TTC549 (cell line): ENCODE results near the gene SLC16A5.

Source experiments
- FAIRE-seq: peaks from 2 replicates; lab custom pipeline; 2012; peaks lifted over from hg19 to GRCh38; lab: Jason Lieb, UNC

SLC16A5 gene

DNA sequence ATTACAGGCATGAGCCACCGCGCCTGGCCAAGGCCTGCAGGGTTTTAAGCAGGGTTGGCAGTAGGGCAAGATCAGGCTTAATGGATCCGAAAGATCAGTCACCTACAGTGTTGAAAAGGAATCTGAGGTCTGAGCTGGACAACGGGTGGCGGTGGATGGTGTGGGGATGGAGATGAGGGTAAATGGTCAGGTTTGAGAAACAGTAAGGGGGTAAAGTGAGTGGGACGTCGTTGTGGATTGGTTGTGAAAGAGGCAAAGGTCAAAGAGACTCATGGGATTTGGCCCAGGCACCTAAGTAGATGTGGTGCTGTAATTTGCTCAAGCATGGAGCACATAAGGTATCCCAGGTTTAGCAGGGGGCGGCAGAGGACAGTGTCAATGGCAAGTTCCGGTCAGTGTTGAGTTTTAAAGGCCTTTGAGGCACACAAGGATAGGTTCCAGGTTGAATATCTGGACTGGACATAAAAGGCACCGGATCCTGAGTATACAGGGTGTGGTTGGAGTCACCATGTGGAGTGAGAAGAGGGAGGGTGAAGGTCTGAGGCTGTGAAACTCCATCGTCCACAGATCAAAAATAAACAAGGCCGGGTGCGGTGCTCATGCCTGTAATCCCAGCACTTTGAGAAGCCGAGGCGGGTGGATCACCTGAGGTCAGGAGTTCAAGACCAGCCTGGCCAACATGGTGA is 1.1 kb upstream of the SLC16A5 start:
- no peak for FAIRE-seq

DNA sequence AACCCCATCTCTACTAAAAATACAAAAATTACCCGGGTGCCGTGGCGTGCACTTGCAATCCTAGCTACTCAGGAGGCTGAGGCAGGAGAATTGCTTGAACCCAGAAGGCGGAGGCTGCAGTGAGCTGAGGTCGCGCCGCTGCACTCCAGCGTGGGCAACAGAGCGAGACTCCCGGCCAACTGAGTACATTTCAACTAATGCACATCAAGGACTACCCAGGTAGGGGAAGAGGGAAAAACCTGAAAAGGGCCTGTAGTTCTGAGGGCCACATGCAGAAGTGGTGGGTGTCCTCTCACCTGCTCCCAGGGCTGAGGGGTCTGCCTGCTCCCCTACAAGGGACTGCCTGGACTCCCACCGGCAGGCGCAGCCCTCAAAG is 584 bp upstream of the SLC16A5 start:
- FAIRE-seq, result no peak

DNA sequence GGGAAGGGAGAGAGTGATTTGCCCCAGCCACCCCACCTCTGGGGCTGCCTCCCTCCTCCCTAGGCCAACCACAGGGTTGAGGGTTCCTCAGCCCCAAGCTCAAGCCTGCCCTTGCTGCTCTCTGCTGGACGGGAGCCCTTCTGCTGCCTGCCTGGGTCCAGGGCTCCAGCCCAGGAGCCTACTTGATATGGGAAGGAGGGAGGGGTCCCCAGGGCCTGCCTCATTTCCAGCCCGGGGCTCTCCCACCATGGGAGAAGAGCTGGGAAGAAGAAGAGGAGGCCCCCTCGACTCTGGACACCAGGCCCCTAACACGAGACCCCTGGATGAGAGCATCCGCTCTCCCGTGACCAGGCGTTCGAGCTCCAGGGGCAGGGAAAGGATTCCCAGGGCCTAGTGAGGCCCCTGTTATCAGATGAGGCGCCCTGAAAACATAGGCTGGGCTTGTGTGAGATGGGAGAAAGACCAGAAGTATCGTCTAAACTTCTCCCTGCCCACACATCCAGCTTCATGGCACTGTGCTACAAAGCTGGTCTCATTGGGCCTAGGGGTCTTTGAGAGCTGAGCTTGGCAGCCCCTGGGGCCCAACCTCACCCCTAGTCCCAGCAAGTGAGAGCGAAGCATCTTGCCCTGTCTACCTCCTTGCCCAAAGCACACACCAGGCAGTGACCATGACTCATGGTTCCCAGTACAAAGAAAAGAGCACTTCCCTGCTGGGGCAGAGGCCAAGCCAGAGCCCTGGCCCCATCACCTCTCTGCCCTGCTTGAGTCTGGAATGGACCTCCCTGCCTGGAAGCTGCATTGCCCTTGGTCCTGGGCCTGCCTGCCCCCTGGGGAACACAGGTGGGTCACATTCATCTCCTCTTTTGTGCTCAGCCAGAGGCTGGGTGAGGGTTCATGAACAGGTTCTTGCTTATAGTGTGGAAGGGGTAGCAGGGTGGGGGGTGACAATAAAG is 987 bp downstream of the SLC16A5 start:
- no peak for FAIRE-seq

DNA sequence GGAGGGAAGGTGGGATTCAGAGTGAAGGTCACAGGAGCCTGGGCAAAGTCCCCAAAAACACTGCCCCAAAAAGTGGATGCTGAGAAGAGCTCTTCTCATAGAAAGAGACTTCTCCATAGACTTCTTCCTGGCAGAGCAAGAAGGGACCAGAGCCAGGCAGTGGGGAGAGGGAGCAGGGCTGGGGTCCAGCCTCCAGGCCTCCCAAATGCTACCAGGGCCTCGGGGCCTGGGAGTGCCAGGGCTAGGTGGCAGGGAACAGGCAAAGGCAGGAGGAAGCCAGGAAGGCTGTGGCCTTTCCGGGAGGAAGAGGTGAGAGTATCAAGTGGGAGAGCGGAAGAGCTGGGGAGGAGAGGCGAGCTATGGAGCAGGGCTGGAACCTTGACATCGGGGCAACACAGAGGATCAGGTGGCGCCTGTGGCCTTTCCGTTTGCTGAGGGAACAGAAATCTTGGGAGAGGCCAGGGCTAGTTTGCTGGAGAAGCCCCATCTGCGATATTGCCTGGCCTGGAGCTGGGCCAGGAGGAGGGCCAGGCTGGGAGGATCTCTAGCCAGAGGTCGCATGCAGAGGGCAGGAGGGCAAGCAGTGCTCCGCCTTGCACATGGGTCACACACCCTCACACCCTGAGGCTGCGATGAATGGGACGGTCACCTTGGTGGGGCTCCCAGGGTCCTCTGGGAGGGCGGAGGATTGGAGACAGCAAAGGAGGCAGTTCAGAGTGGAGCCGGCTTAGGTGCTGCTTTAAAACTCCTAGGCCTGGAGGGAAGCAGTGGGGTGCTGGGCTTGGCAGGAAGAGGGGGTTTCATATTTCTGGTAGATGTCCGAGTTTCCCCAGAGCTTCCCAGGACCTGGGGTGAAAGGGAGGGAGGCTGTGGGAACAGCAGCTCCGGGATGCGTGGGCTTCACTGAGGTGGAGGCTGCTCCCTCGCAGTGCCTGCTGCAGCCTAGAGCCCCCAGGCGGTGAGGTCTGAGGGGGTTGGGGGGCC is 3.4 kb downstream of the SLC16A5 start:
- FAIRE-seq, result no peak

DNA sequence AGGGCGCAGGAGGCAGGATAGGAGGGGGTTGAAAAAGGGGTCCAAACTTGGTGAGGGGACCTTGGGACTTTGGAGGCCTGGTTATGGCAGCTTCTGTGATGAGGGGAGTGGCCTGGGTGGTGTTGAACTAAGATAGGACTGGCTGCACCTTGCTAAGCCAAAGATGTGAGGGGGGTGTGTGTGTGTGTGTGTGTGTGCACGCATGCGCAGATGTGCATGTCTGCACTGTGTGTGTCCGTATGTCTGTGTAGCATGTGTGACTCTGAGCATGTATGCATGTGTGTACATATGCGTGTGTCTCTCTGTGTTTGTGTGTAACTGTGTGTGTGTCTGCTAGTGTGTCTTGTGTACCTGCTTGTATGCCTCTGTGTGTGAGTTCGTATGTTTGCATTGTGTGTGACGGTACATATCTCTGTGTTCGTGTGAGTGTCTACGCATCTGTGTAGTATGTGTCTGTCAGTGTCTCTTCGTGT is 4.1 kb downstream of the SLC16A5 start:
- no peak for FAIRE-seq

DNA sequence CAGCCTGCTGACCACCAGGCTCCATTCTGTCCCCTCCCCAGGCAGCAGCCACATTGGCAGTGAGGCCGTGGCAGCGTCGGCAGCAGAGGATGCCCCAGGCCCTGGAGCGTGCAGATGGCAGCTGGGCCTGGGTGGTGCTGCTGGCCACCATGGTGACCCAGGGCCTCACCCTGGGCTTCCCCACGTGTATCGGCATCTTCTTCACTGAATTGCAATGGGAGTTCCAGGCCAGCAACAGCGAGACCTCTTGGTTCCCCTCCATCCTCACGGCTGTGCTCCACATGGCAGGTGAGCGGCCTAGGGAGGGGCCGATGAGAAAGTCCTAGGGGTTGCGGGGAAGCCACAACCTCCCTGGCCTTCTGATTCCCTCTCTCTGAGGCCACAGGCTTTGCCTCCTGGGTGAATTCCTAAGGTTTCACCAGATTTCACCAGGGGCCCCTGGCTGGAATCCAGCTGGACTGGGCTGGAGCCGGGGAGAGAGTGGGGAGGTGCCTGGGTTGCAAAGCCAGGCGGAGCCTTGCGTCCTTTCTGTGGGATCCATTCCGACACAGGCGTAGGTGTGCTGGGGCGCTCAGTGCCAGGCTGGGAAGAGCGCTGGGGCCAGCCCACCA is 5.9 kb downstream of the SLC16A5 start:
- FAIRE-seq, result no peak

DNA sequence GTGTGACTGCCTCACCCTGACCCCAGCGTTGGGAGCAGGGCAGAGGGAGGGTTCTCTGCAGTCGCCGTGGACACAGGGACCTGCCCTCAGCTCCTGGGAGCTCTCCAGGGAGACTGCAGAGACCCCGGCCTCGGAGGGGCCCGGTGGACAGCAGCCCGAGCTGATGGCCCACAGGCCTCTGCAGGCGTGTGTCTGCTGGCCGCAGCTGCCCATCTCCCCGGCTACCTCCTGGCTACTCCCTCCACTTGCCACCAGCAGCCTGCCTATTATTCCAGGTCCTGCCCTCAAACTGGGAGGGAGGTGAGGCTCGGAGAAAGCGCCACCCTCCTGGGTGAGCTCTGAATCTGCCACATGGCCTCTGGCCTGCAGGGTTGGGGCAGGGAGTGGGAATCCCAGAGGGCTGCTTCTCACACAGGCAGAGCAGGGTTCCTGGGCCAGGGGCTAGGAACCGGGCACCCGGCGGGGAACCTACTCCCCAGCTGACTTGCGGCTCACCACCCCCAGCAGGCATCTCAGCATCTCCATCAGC is 7.2 kb downstream of the SLC16A5 start:
- no peak for FAIRE-seq

DNA sequence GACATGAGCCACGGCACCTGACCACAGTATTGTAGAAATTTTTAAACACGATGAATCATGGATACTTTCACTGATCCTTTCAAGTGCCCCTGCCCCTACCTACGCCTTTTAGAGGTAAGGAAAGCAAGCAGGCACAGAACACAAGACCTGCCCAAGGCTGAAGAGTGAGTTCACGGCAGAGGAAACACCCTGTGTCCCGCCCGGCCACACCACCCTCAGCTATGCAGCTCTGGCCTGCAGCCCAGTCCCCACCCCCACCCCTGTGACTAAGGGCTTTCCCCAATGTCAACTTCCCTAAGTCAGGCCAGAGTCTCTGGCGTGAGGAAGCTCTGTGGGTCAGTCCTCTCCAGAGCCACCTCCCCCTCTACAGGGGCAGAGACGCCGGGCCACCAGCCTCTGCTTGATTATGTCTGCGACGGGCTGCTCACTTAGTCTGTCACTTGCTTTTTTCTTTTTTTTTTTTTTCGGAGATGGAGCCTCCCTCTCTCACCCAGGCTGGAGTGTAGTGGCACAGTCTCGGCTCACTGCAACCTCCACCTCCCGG is 8.4 kb downstream of the SLC16A5 start:
- FAIRE-seq, result no peak

DNA sequence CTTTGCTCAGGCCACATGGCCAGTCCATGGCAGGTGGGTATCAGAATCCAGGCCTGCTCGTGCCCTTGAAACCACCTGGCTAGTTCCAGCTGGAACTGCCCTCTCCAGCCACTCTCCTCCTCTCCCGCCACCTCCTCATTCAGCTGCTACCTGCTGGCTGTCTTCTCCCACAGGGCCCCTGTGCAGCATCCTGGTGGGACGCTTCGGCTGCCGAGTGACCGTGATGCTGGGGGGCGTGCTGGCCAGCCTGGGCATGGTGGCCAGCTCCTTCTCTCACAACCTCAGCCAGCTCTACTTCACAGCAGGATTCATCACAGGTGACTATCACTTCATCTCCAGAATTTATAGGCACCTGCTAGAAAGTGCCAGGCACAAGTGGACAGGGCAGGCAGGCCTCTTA is 10.1 kb downstream of the SLC16A5 start:
- no peak for FAIRE-seq

DNA sequence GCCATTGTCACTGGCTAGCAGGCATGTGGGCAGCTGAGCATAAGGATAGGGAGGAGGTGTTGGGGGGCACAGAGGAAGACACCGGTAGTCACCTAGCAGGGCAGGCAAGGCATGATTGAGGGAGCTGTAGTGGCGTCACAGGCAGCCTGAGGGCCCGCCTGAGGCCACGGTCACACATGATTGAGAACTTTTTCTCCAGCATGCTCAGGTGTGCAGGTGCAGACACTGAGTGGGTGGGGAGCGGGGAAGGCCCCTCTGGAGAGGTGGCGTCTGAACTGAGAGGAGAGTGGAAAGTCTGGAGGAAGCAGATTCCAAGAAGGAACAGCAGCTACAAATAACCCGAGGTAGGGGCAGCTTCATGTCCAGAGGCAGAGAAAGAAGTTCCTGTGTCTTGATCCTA is 11.1 kb downstream of the SLC16A5 start:
- FAIRE-seq, result no peak

DNA sequence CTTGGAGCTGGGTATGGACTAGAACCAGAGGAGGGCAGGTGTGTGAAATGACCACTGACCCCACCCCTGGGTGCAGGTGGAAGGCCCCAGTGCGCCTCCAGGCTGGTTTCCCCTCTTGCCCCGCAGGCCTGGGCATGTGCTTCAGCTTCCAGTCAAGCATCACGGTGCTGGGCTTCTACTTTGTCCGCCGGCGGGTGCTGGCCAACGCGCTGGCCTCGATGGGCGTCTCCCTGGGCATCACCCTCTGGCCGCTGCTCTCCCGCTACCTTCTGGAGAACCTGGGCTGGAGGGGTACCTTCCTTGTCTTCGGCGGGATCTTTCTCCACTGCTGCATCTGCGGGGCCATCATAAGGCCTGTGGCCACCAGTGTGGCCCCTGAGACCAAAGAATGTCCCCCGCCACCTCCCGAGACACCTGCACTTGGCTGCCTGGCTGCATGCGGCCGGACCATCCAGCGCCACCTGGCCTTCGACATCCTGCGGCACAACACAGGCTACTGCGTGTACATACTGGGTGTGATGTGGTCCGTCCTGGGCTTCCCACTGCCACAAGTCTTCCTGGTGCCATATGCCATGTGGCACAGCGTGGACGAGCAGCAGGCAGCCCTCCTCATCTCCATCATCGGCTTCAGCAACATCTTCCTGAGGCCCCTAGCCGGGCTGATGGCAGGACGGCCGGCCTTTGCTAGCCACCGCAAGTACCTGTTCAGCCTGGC is 12.3 kb downstream of the SLC16A5 start:
- no peak for FAIRE-seq

DNA sequence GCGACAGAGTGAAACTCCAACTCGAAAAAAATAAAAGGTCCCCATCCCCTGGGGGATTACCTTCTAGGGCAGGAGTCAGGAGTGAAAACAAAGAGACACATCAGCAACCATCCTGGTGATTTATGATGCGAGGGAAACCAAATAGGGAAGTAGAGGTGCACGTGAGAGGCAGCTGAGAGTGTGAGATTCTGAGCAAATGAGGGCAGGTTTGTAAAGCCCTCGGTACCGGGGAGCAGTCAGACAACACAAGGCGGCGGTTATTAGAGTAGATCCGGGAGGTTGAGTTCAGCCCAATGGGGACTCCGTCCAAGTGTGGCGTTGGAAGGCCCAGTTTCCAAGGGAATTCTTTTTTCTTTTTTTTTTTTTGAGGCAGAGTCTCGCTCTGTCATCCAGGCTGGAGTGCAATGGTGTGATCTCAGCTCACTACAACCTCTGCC is 14.6 kb downstream of the SLC16A5 start:
- FAIRE-seq, result no peak

DNA sequence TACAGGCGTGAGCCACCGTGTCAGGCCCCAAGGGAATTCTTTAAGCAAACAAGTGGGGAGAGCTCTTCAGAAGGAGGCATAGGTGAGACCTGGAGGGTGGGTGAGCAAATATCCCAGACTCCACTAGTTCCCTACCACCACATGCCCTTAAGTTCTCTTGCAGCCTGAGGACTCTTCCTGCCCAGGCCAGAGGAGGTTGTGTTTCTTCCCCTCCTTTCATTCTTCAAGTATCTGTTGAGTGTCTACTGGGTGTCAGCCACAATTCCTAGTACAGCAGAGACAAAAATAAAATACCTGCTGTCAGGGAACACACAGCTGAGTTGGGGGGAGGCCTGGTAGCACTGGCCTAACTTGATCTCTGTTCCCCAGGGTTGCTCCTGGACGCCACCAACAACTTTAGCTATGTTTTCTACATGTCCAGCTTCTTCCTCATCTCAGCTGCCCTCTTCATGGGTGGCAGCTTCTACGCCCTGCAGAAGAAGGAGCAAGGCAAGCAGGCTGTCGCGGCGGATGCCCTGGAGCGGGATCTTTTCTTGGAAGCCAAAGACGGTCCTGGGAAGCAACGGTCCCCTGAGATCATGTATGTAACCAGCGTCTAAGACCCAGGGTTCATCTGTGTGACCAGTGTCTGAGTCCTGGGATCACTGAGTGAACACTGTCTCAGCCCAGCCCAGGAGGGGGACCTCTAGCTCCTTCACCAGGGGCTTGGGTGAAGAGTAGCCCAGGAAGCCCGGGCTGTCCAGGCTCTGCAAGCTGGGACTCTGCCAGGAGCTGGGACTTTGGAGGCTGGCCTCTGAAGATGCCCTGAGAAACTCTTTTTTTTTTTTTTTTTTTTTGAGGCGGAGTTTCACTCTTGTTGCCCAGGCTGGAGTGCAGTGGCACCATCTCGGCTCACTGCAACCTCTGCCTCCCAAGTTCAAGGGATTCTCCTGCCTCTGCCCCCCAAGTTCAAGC is 16.1 kb downstream of the SLC16A5 start:
- FAIRE-seq, result no peak

DNA sequence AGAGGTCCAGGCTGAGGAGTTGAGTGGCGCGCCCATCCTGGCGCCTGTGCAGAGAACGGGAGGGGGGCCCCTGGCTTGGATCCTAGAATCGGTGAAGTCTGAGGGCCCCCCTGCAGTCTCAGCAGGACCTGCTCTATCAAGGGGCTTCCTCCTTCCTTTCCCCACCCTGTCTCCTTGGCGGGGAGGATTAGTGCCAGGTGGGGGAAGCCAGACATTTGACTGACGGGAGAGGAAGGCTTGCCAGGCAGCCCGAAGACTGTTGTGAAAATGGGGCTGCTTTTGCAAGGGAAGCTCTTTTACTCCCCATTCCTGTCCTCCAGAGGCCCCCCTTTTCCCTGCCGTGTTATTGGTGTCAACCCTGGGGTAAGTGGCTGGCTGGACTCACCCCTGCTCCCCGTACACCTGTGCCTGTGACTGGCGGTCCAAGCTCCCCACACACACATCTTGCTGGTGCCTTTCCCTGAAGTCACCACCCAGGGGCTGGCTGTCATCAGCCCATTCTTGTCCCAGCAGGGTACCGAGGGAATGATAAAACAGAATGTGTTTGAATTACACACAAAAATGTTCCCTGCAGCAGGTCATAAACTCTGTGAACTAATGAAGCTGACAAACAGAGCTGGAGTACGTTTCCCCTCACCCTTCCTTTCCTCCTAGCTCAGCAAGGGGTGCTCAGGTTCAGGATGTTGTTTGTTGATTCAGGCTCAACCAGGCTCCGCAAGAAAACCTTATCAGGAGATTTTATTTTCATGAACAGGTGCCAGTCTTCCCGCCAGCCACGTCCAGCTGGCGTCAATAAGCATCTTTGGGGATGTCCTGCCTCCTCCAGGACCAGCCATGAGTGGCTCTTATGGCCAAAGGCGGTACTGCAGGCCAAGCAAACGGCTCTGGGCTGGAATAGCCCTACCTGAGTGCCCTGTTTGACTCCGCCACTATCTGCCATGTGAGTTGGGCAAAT is 17.6 kb downstream of the SLC16A5 start:
- no peak for FAIRE-seq

DNA sequence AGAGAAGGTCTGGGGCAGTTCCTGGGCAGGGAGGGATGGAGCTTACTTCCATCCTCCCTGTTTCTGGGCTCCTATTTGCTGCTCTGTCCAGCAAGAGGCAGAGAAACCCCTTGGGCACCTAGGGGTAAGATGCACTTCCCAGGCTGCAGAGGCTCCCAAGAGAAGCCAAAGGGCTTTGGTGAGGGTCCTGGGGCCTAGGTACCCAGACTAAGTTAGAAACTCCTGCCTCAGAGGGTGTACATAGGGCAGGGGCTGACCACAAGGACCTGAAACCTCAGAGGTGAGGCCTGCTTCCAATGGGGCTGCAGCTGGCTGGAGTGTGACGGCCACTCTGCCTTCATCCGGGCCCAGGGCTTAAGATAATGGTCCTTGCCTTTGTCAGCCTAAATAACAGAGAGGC is 20.4 kb downstream of the SLC16A5 start:
- no peak for FAIRE-seq

DNA sequence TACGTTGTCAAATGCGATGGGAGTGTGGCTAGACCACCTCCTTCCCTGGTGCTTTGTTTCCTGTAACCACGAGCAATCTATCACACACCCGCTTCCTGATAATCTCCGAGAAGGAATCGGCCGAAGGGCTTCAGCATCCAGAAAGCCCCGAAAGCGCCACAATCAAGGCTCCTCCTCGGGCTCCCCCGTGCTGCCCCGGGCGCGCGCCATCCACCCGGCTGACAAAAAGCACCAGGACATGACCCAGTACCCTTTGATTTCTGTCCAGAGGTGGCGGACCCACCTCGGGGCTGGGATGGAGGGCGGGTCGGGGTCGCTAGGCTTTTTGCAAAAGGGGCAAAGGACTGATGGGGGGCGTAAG is 21.3 kb downstream of the SLC16A5 start:
- FAIRE-seq, result no peak

DNA sequence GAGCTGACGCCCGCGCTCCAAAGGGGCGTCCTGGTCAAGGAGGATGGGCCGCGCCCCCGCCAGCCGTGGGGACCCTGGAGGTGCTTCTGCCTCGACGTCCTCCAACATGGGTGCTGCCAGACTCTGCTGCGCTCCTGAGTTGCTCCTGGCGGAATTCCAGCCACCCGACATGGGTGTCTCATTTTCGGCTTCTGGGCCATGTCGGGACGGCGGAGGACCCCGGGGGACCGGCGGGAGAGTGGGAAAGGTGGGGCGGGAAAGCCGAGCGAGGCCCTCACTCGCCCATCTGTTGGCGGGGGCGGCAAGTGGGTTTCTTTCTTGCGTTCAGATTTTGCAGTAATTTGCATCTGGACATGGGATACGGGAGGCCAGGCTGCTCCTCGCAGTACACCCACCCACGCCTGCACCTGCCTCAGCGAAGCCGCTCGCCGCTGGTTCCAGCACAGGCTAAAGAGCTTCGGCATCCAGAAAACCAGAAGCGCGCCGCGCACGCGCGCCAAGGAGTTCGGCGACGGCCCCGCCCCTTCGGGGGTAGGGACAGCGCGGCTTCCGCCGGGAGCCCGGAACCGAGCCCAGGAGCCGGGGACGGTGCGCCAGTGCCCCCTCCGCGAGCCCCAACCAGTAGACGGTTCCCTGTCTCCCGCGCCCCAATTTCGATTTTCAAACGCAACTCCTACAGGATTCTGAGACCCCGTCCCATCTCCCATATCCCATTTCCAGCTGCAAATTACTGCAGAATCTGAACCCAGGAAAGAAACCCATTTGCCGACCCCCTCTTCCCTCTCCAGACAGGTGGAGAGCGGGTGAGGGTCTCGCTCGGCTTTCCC is 21.9 kb downstream of the SLC16A5 start, which contains the start of gene ARMC7:
ARMC7 (plus strand) TSS at position 563 of the 827 bp plus-strand sequence. CDS start 320 bp downstream, outside the sequence.
- no peak for FAIRE-seq
